HG03045 (cell line): Measurements from ENCODE around the gene ERI3.

Experiments
- ATAC-seq: cut with Tn5 transposase; IDR thresholded peaks from one replicate; pipeline ENCODE4 v1.9.1; 2021; ENCODE audit warnings: mild to moderate bottlenecking, moderate library complexity; ENCODE audit not compliant: unreplicated experiment

ERI3 gene

GRCh38 chr1:44354840-44355581, at the start of gene ERI3:
TSS of gene ERI3 (minus strand) at chr1:44355257. CDS start at chr1:44355026, 231 bp downstream.
- peak; percentile 98 for ATAC-seq

- ATAC-seq = no peak
Observed at GRCh38 chr1:44401256-44402228, 46.5 kb upstream of the ERI3 start.

GRCh38 chr1:44390277-44390676, 35.2 kb upstream of the ERI3 start:
- ATAC-seq = no peak

- no peak for ATAC-seq
Observed at GRCh38 chr1:44389437-44389836, 34.4 kb upstream of the ERI3 start.

- ATAC-seq = no peak
Observed at GRCh38 chr1:44388551-44388950, 33.5 kb upstream of the ERI3 start.

- no peak for ATAC-seq
Observed at GRCh38 chr1:44380666-44381177, 25.7 kb upstream of the ERI3 start.

GRCh38 chr1:44377925-44378784, 23.1 kb upstream of the ERI3 start:
- no peak for ATAC-seq

- ATAC-seq = no peak
Observed at GRCh38 chr1:44375547-44375946, 20.5 kb upstream of the ERI3 start.

GRCh38 chr1:44371206-44371605, 16.1 kb upstream of the ERI3 start:
- ATAC-seq = no peak

GRCh38 chr1:44368471-44369151, 13.6 kb upstream of the ERI3 start:
- ATAC-seq = no peak

- no peak for ATAC-seq
Observed at GRCh38 chr1:44367944-44368343, 12.9 kb upstream of the ERI3 start.

GRCh38 chr1:44366371-44366975, 11.4 kb upstream of the ERI3 start:
- ATAC-seq = no peak

GRCh38 chr1:44361478-44361877, 6.4 kb upstream of the ERI3 start:
- ATAC-seq = no peak

- no peak for ATAC-seq
Observed at GRCh38 chr1:44359234-44359935, 4.3 kb upstream of the ERI3 start.

- no peak for ATAC-seq
Observed at GRCh38 chr1:44357710-44358109, 2.7 kb upstream of the ERI3 start.

- ATAC-seq = no peak
Observed at GRCh38 chr1:44355582-44356305, 687 bp upstream of the ERI3 start.

GRCh38 chr1:44354268-44354839, 703 bp downstream of the ERI3 start:
- no peak for ATAC-seq

- ATAC-seq = no peak
Observed at GRCh38 chr1:44353604-44354003, 1.5 kb downstream of the ERI3 start.
